ENCODE measurements around the gene PEAK1. TPM values are rescaled to one million over a fixed set of nuclear protein-coding genes. Genes with fewer than 3 reads are reported as not detected.

PEAK1 gene
- total RNA-seq, 1 donor from 2014 or later, result 289 TPM

GRCh38 chr15:77107531-77108355 is 312.2 kb downstream of the PEAK1 start:
- peak; percentile 57 for DNase-seq (ENCODE audit: low spot score)
- no peak overlapping the region for H3K4me3 Mint-ChIP-seq (ENCODE audit: unreplicated experiment)
- TF ChIP-seq CTCF (IDR thresholded peaks at IDR 0.05; ENCODE audit: unreplicated experiment), result no peak
- peaks cover 7% of the 10 kb centered on the region for H3K27me3 Mint-ChIP-seq (ENCODE audit: unreplicated experiment)
- H3K36me3 Mint-ChIP-seq (ENCODE audit: low read depth, unreplicated experiment), result peaks cover 14% of the 10 kb centered on the region
- peaks cover 18% of the 10 kb centered on the region for H3K4me1 Mint-ChIP-seq (ENCODE audit: unreplicated experiment)
- no peaks in the 10 kb centered on the region for H3K9me3 Mint-ChIP-seq (ENCODE audit: unreplicated experiment)
- H3K27ac Mint-ChIP-seq (ENCODE audit: unreplicated experiment), result no peak overlapping the region

GRCh38 chr15:77107068-77107467 is 312.8 kb downstream of the PEAK1 start:
- Mint-ChIP-seq H3K4me1 (ENCODE audit: unreplicated experiment) (peaks cover 15% of the 10 kb centered on the region), H3K36me3 (ENCODE audit: low read depth, unreplicated experiment) (peaks cover 8% of the 10 kb centered on the region), H3K27ac (ENCODE audit: unreplicated experiment) (no peak overlapping the region), H3K4me3 (ENCODE audit: unreplicated experiment) (no peak overlapping the region), H3K27me3 (ENCODE audit: unreplicated experiment) (peaks cover 4% of the 10 kb centered on the region), H3K9me3 (ENCODE audit: unreplicated experiment) (no peaks in the 10 kb centered on the region)
- no peak for DNase-seq (ENCODE audit: low spot score)
- no peak for TF ChIP-seq CTCF (IDR thresholded peaks at IDR 0.05; ENCODE audit: unreplicated experiment)

GRCh38 chr15:77104155-77104554 is 315.7 kb downstream of the PEAK1 start:
- no peak for DNase-seq (ENCODE audit: low spot score)
- H3K27me3 Mint-ChIP-seq (ENCODE audit: unreplicated experiment), result peaks cover 3% of the 10 kb centered on the region
- H3K4me1 Mint-ChIP-seq (ENCODE audit: unreplicated experiment), result peaks cover 19% of the 10 kb centered on the region
- TF ChIP-seq CTCF (IDR thresholded peaks at IDR 0.05; ENCODE audit: unreplicated experiment), result no peak
- H3K36me3 Mint-ChIP-seq (ENCODE audit: low read depth, unreplicated experiment), result peaks cover 8% of the 10 kb centered on the region
- H3K9me3 Mint-ChIP-seq (ENCODE audit: unreplicated experiment), result no peaks in the 10 kb centered on the region
- H3K27ac Mint-ChIP-seq (ENCODE audit: unreplicated experiment), result no peak overlapping the region
- no peak overlapping the region for H3K4me3 Mint-ChIP-seq (ENCODE audit: unreplicated experiment)

GRCh38 chr15:77099741-77100463 is 320.0 kb downstream of the PEAK1 start:
- Mint-ChIP-seq H3K36me3 (ENCODE audit: low read depth, unreplicated experiment) (no peaks in the 10 kb centered on the region), H3K27ac (ENCODE audit: unreplicated experiment) (no peak overlapping the region), H3K4me1 (ENCODE audit: unreplicated experiment) (peaks cover 20% of the 10 kb centered on the region), H3K27me3 (ENCODE audit: unreplicated experiment) (peaks cover 6% of the 10 kb centered on the region), H3K9me3 (ENCODE audit: unreplicated experiment) (no peaks in the 10 kb centered on the region), H3K4me3 (ENCODE audit: unreplicated experiment) (no peak overlapping the region)
- DNase-seq (ENCODE audit: low spot score), result no peak
- no peak for TF ChIP-seq CTCF (IDR thresholded peaks at IDR 0.05; ENCODE audit: unreplicated experiment)

- TF ChIP-seq CTCF (IDR thresholded peaks at IDR 0.05; ENCODE audit: unreplicated experiment), result no peak
- H3K9me3 Mint-ChIP-seq (ENCODE audit: unreplicated experiment), result no peaks in the 10 kb centered on the region
- H3K27ac Mint-ChIP-seq (ENCODE audit: unreplicated experiment), result no peak overlapping the region
- no peaks in the 10 kb centered on the region for H3K36me3 Mint-ChIP-seq (ENCODE audit: low read depth, unreplicated experiment)
- no peak overlapping the region for H3K4me3 Mint-ChIP-seq (ENCODE audit: unreplicated experiment)
- DNase-seq (ENCODE audit: low spot score), result no peak
- H3K27me3 Mint-ChIP-seq (ENCODE audit: unreplicated experiment), result peaks cover 6% of the 10 kb centered on the region
- peaks cover 13% of the 10 kb centered on the region for H3K4me1 Mint-ChIP-seq (ENCODE audit: unreplicated experiment)
Observed at GRCh38 chr15:77098572-77098971, 321.3 kb downstream of the PEAK1 start.
